HepG2 (cell line): ENCODE data around the gene OSBPL2. TPM values are rescaled to one million over a fixed set of nuclear protein-coding genes. Genes with fewer than 3 reads are reported as not detected.

Source experiments
- ATF2 ChIP-seq: sonication (generic); formaldehyde crosslinking; IDR thresholded peaks from 2 replicates; pipeline ENCODE4 v1.4.0; 2020; ENCODE audit warnings: missing genetic modification reagents
- CC2D1A ChIP-seq: sonication (generic); formaldehyde crosslinking; IDR thresholded peaks from 2 replicates; pipeline ENCODE4 v1.8.1; 2023; ENCODE audit warnings: mild to moderate bottlenecking, missing genetic modification reagents
- CCAR2 ChIP-seq: fragments of 200-400 bp; formaldehyde crosslinking; optimal IDR thresholded peaks from 2 replicates; pipeline ENCODE3; 2018; ENCODE audit warnings: low read depth, mild to moderate bottlenecking, low read length, moderate library complexity
- GMEB2 ChIP-seq: IDR thresholded peaks from 2 replicates; pipeline ENCODE4 v1.6.1; 2016; ENCODE audit warnings: missing biosample characterization, missing genetic modification reagents, low read depth
- KAT8 ChIP-seq: IDR thresholded peaks from 2 replicates; pipeline ENCODE4 v1.6.1; 2016; ENCODE audit warnings: missing genetic modification reagents, missing compliant biosample characterization
- KDM5B ChIP-seq: sonication (generic); formaldehyde crosslinking; IDR thresholded peaks from 2 replicates; pipeline ENCODE4 v1.4.0; 2020; ENCODE audit warnings: missing genetic modification reagents, mild to moderate bottlenecking, borderline replicate concordance
- KMT2A ChIP-seq: sonication (generic); formaldehyde crosslinking; IDR thresholded peaks from 2 replicates; pipeline ENCODE4 v1.4.0; 2020; ENCODE audit warnings: missing genetic modification reagents
- NFE2L2 ChIP-seq: fragments of 150-350 bp; IDR thresholded peaks from 2 replicates; pipeline ENCODE4 v1.6.1; 2014; ENCODE audit warnings: low read length
- POLR2A ChIP-seq, 2 experiments: IDR thresholded peaks; 2 replicates each; pipeline ENCODE4 v1.6.1; 2011; ENCODE audit warnings: low read depth in 2 of 2, low read length in 2 of 2, mild to moderate bottlenecking in 1 of 2, moderate library complexity in 1 of 2; ENCODE audit not compliant: insufficient read depth in 1 of 2
- ZBTB21 ChIP-seq: sonication (generic); formaldehyde crosslinking; IDR thresholded peaks from 2 replicates; pipeline ENCODE4 v1.4.0; 2020; ENCODE audit warnings: missing genetic modification reagents
- ZHX2 ChIP-seq, 2 experiments: sonication (generic) in 1 of 2; formaldehyde crosslinking in 1 of 2; IDR thresholded peaks; 2 replicates each; pipeline versions ENCODE4 v1.6.1 to v1.9.0; 2014 to 2022; ENCODE audit warnings: antibody characterized with exemption in 1 of 2, borderline replicate concordance in 1 of 2, inconsistent platforms in 1 of 2, low read depth in 1 of 2, missing genetic modification reagents in 1 of 2
- ZKSCAN1 ChIP-seq: fragments of 150-350 bp; IDR thresholded peaks from 2 replicates; pipeline ENCODE4 v1.6.1; 2014; ENCODE audit warnings: low read length
- ZNF232 ChIP-seq: sonication (generic); formaldehyde crosslinking; IDR thresholded peaks from 2 replicates; pipeline ENCODE4 v1.4.0; 2020; ENCODE audit warnings: missing genetic modification reagents, borderline replicate concordance
- ZNF256 ChIP-seq: sonication (generic); formaldehyde crosslinking; conservative IDR thresholded peaks from 2 replicates; pipeline ENCODE4 v1.4.0; 2020; ENCODE audit warnings: missing genetic modification reagents
- ZNF260 ChIP-seq: sonication (generic); formaldehyde crosslinking; IDR thresholded peaks from 2 replicates; pipeline ENCODE4 v1.4.0; 2020; ENCODE audit warnings: missing genetic modification reagents, low read depth, mild to moderate bottlenecking, borderline replicate concordance
- ZNF431 ChIP-seq: sonication (generic); formaldehyde crosslinking; IDR thresholded peaks from 2 replicates; pipeline ENCODE4 v1.9.0; 2022; ENCODE audit warnings: missing genetic modification reagents, low read depth, mild to moderate bottlenecking, borderline replicate concordance
- ZNF577 ChIP-seq: sonication (generic); formaldehyde crosslinking; IDR thresholded peaks from 2 replicates; pipeline ENCODE4 v1.4.0; 2020; ENCODE audit warnings: mild to moderate bottlenecking, low read depth, missing genetic modification reagents, borderline replicate concordance
- ZNF652 ChIP-seq: IDR thresholded peaks from 2 replicates; pipeline ENCODE4 v1.6.1; 2016; ENCODE audit warnings: low read depth, borderline replicate concordance
- ZNF749 ChIP-seq: sonication (generic); formaldehyde crosslinking; IDR thresholded peaks from 2 replicates; pipeline ENCODE4 v1.8.0; 2022; ENCODE audit warnings: mild to moderate bottlenecking, missing genetic modification reagents, moderate library complexity, borderline replicate concordance
- ZNF776 ChIP-seq: sonication (generic); formaldehyde crosslinking; IDR thresholded peaks from 2 replicates; pipeline ENCODE4 v1.4.0; 2020; ENCODE audit warnings: mild to moderate bottlenecking, missing genetic modification reagents
- ZNF792 ChIP-seq: IDR thresholded peaks from 2 replicates; pipeline ENCODE4 v1.6.1; 2016
- ZNF816 ChIP-seq: sonication (generic); formaldehyde crosslinking; IDR thresholded peaks from 2 replicates; pipeline ENCODE4 v1.8.0; 2022; ENCODE audit warnings: missing genetic modification reagents, mild to moderate bottlenecking, borderline replicate concordance
- polyA plus RNA-seq, 8 experiments: library from polyadenylated mRNA; depleted of rRNA in 3 of 8; stranded (reverse) in 7 of 8; unstranded in 1 of 8; fragments of >200 nt; fragmentation: Illumina TruSeq in 4 of 8; extraction: Trizol in 4 of 8; gene quantifications; 2 replicates each; pipeline versions ENCODE4 v1.2.1 to v1.2.3, GENCODE V29; 2011 to 2016; ENCODE audit warnings: low read depth in 4 of 8, missing spikeins in 1 of 8, mixed read lengths in 1 of 8; ENCODE audit not compliant: insufficient read depth in 1 of 8
- total RNA-seq, 5 experiments: library from RNA; depleted of rRNA; stranded (reverse); fragments of >200 nt; fragmentation: Illumina TruSeq; extraction: Trizol; gene quantifications; 2 replicates each; pipeline ENCODE4 v1.2.3, GENCODE V29; 2016; ENCODE audit warnings: low read depth in 1 of 5

OSBPL2 gene
- total and polyA plus RNA-seq, 2 of the 13 experiments (the other 11 are each of a cell fraction or from before 2014, with no cell fraction given) = 18.5 to 37.4 TPM

- TF ChIP-seq ZNF232 (CRISPR knock-in tag) = peak; percentile 89; the same call in 1 of the 2 replicates
- 0 out of 2 replicates have a peak, but pooled peaks have one; percentile 40 for TF ChIP-seq GMEB2
- TF ChIP-seq ZNF749 (CRISPR knock-in tag) = peak; percentile 70; the same call in 1 of the 2 replicates
- TF ChIP-seq ZBTB21 = peak; percentile 56
- no peak for TF ChIP-seq ZNF260 (CRISPR knock-in tag)
- TF ChIP-seq ZNF577 (CRISPR knock-in tag) = no peak
- TF ChIP-seq KMT2A = peak; percentile 87
- TF ChIP-seq ZNF431 (CRISPR knock-in tag) = no peak
- peak; percentile 82 for TF ChIP-seq KAT8 (CRISPR knock-in tag)
- peak; percentile 74; the same call in 1 of the 2 replicates for TF ChIP-seq ZNF652
- peak; percentile 42 for TF ChIP-seq CCAR2
- TF ChIP-seq KDM5B (CRISPR knock-in tag) = no peak; the same call in 1 of the 2 replicates
- TF ChIP-seq NFE2L2 = no peak; the same call in 1 of the 2 replicates
- peak; percentile 35; the same call in 1 of the 2 replicates for TF ChIP-seq ZHX2 (IDR thresholded peaks at IDR 0.05; ENCODE audit: low read depth)
- no peak for TF ChIP-seq ZHX2 (CRISPR knock-in tag; IDR thresholded peaks at IDR 0.05; ENCODE audit: borderline replicate concordance)
- TF ChIP-seq ZNF816 (CRISPR knock-in tag) = peak; percentile 58; the same call in 1 of the 2 replicates
- TF ChIP-seq ZNF776 (CRISPR knock-in tag) = peak; percentile 82; the same call in 1 of the 2 replicates
- TF ChIP-seq ZNF256 (CRISPR knock-in tag) = peak; percentile 92
- TF ChIP-seq POLR2A (IDR thresholded peaks at IDR 0.05; ENCODE audit: insufficient read depth in 1 of 2, low read depth in 2 of 2, low read length in 2 of 2) = peak; percentile 51 to 68; a peak in 3 of 4 replicates
- TF ChIP-seq ZNF792 (CRISPR knock-in tag) = peak; percentile 96
- TF ChIP-seq ZKSCAN1 = no peak
- TF ChIP-seq ATF2 = peak; percentile 96
- TF ChIP-seq CC2D1A = peak; percentile 94; the same call in 1 of the 2 replicates
Observed at GRCh38 chr20:62301773-62302340, 63.5 kb downstream of the OSBPL2 start (continued).
